ENCODE data around the gene IL1A.

IL1A gene

DNA sequence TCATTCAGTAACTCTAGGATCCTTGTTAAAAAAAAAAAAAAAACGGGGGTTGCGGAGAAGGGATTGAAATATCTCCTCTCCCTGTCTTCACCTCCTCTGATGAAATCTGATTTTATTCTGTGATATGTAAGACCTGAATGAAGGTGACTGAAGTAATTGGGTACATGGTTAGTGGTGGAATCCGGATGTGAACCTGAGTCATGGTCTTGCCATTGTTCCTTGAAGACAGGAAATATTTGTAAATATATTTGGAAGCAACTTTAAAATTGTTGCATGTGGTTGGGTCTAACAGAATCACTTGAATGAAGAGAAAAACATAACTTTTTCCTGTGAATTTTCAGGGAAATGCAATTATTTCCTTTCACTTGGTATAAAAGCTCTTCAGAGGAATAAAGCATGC lies 3.0 kb upstream of the IL1A start:
- TF ChIP-seq ZNF70 (CRISPR knock-in tag; IDR thresholded peaks at IDR 0.05), result no peak
- TF ChIP-seq ZNF565 (CRISPR knock-in tag; conservative IDR thresholded peaks at IDR 0.05; ENCODE audit: low read depth), result no peak
- TF ChIP-seq OSR1 (CRISPR knock-in tag; IDR thresholded peaks at IDR 0.05), result no peak
- no peak for TF ChIP-seq ZFP3 (CRISPR knock-in tag; IDR thresholded peaks at IDR 0.05)
- TF ChIP-seq, protein P1, sequence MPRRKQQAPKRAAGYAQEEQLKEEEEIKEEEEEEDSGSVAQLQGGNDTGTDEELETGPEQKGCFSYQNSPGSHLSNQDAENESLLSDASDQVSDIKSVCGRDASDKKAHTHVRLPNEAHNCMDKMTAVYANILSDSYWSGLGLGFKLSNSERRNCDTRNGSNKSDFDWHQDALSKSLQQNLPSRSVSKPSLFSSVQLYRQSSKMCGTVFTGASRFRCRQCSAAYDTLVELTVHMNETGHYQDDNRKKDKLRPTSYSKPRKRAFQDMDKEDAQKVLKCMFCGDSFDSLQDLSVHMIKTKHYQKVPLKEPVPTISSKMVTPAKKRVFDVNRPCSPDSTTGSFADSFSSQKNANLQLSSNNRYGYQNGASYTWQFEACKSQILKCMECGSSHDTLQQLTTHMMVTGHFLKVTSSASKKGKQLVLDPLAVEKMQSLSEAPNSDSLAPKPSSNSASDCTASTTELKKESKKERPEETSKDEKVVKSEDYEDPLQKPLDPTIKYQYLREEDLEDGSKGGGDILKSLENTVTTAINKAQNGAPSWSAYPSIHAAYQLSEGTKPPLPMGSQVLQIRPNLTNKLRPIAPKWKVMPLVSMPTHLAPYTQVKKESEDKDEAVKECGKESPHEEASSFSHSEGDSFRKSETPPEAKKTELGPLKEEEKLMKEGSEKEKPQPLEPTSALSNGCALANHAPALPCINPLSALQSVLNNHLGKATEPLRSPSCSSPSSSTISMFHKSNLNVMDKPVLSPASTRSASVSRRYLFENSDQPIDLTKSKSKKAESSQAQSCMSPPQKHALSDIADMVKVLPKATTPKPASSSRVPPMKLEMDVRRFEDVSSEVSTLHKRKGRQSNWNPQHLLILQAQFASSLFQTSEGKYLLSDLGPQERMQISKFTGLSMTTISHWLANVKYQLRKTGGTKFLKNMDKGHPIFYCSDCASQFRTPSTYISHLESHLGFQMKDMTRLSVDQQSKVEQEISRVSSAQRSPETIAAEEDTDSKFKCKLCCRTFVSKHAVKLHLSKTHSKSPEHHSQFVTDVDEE (CRISPR knock-in tag; IDR thresholded peaks at IDR 0.05), result no peak
- TF ChIP-seq, protein P2, sequence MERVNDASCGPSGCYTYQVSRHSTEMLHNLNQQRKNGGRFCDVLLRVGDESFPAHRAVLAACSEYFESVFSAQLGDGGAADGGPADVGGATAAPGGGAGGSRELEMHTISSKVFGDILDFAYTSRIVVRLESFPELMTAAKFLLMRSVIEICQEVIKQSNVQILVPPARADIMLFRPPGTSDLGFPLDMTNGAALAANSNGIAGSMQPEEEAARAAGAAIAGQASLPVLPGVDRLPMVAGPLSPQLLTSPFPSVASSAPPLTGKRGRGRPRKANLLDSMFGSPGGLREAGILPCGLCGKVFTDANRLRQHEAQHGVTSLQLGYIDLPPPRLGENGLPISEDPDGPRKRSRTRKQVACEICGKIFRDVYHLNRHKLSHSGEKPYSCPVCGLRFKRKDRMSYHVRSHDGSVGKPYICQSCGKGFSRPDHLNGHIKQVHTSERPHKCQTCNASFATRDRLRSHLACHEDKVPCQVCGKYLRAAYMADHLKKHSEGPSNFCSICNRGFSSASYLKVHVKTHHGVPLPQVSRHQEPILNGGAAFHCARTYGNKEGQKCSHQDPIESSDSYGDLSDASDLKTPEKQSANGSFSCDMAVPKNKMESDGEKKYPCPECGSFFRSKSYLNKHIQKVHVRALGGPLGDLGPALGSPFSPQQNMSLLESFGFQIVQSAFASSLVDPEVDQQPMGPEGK (CRISPR knock-in tag; IDR thresholded peaks at IDR 0.05; ENCODE audit: borderline replicate concordance), result no peak
- no peak for TF ChIP-seq ISL1 (CRISPR knock-in tag; IDR thresholded peaks at IDR 0.05)
- no peak for TF ChIP-seq PPARA (CRISPR knock-in tag; IDR thresholded peaks at IDR 0.05; ENCODE audit: borderline replicate concordance)
- no peak for TF ChIP-seq ARNTL (CRISPR knock-in tag; IDR thresholded peaks at IDR 0.05; ENCODE audit: borderline replicate concordance, low read depth)
- no peak for TF ChIP-seq CSDC2 (CRISPR knock-in tag; IDR thresholded peaks at IDR 0.05)
- TF ChIP-seq, protein P3, sequence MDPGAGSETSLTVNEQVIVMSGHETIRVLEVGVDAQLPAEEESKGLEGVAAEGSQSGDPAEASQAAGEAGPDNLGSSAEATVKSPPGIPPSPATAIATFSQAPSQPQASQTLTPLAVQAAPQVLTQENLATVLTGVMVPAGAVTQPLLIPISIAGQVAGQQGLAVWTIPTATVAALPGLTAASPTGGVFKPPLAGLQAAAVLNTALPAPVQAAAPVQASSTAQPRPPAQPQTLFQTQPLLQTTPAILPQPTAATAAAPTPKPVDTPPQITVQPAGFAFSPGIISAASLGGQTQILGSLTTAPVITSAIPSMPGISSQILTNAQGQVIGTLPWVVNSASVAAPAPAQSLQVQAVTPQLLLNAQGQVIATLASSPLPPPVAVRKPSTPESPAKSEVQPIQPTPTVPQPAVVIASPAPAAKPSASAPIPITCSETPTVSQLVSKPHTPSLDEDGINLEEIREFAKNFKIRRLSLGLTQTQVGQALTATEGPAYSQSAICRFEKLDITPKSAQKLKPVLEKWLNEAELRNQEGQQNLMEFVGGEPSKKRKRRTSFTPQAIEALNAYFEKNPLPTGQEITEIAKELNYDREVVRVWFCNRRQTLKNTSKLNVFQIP (CRISPR knock-in tag; IDR thresholded peaks at IDR 0.05; ENCODE audit: borderline replicate concordance, low read depth), result no peak
- TF ChIP-seq, protein P4, sequence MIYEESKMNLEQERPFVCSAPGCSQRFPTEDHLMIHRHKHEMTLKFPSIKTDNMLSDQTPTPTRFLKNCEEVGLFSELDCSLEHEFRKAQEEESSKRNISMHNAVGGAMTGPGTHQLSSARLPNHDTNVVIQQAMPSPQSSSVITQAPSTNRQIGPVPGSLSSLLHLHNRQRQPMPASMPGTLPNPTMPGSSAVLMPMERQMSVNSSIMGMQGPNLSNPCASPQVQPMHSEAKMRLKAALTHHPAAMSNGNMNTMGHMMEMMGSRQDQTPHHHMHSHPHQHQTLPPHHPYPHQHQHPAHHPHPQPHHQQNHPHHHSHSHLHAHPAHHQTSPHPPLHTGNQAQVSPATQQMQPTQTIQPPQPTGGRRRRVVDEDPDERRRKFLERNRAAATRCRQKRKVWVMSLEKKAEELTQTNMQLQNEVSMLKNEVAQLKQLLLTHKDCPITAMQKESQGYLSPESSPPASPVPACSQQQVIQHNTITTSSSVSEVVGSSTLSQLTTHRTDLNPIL (CRISPR knock-in tag; IDR thresholded peaks at IDR 0.05; ENCODE audit: low read depth), result no peak
- no peak for TF ChIP-seq RARB (CRISPR knock-in tag; IDR thresholded peaks at IDR 0.05)
- no peak for TF ChIP-seq SNAI2 (CRISPR knock-in tag; IDR thresholded peaks at IDR 0.05)
- no peak for TF ChIP-seq BACH2 (CRISPR knock-in tag; IDR thresholded peaks at IDR 0.05; ENCODE audit: borderline replicate concordance)
- TF ChIP-seq ESRRG (CRISPR knock-in tag; IDR thresholded peaks at IDR 0.05), result no peak
- TF ChIP-seq ZC3H10 (CRISPR knock-in tag; IDR thresholded peaks at IDR 0.05), result no peak
- no peak for TF ChIP-seq TCF4 (CRISPR knock-in tag; IDR thresholded peaks at IDR 0.05; ENCODE audit: borderline replicate concordance)
- TF ChIP-seq ZNF8 (CRISPR knock-in tag; IDR thresholded peaks at IDR 0.05), result no peak
- ATAC-seq, result no peak

DNA sequence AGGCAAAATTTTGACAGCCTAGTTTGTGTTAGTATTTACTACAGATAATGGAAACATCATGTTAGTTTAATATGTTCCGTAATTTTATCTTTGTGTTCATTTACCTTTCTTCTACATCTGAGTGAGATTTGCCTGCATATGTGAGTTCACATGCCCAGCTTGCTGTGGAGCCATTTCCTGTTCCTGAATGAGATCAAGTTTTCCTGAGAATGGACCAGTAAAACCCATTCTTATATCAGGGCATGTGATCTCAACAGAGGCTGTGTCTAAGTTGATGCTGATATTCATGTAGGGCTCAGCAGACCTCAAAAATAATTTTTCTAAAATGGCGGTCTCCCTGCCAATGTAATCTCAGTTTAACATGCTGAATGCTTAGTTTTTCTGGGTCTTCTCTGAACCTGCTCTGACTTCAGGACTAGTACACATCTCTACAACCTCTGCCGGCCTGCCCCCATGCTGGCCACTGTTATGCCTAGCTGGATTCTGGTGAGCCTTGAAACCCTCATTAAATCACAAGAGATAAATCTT lies 1.0 kb downstream of the IL1A start:
- no peak for ATAC-seq
- TF ChIP-seq ARNTL (CRISPR knock-in tag; IDR thresholded peaks at IDR 0.05; ENCODE audit: borderline replicate concordance, low read depth) (no peak), ISL1 (CRISPR knock-in tag; IDR thresholded peaks at IDR 0.05) (no peak), TCF4 (CRISPR knock-in tag; IDR thresholded peaks at IDR 0.05; ENCODE audit: borderline replicate concordance) (no peak), ZNF8 (CRISPR knock-in tag; IDR thresholded peaks at IDR 0.05) (no peak), CSDC2 (CRISPR knock-in tag; IDR thresholded peaks at IDR 0.05) (no peak), PPARA (CRISPR knock-in tag; IDR thresholded peaks at IDR 0.05; ENCODE audit: borderline replicate concordance) (no peak), ZNF565 (CRISPR knock-in tag; conservative IDR thresholded peaks at IDR 0.05; ENCODE audit: low read depth) (no peak), TOX (CRISPR knock-in tag; IDR thresholded peaks at IDR 0.05; ENCODE audit: borderline replicate concordance) (no peak), BACH2 (CRISPR knock-in tag; IDR thresholded peaks at IDR 0.05; ENCODE audit: borderline replicate concordance) (no peak), GLIS3 (CRISPR knock-in tag; IDR thresholded peaks at IDR 0.05) (no peak)

DNA sequence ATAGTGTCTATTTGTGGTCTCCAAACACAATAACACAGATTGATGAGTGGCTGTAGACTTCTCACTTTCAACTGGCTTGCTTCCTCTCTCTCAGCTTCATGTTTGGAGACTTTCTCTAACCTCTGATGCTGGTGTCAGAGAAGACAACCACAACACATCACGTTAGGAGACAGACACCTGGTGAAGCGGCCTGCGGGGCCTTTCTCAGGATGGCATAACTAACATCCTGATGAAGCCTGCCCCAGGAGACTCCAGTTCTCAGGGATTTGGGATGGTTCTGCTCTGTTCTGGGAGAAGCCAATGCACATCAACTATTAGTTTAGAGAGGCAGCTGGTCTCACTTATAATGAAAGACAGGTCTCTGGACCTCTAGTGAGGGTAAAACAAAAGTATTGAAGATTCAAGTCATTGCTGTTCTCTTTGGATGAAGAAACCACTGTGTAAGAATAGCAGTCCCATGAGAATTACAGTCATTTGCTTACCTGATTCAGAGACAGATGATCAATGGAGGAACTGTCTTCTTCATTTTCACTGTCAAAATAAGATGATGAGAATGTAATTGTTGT lies 2.0 kb downstream of the IL1A start:
- ATAC-seq, result no peak
- no peak for TF ChIP-seq PPARA (CRISPR knock-in tag; IDR thresholded peaks at IDR 0.05; ENCODE audit: borderline replicate concordance)
- TF ChIP-seq, protein P5, sequence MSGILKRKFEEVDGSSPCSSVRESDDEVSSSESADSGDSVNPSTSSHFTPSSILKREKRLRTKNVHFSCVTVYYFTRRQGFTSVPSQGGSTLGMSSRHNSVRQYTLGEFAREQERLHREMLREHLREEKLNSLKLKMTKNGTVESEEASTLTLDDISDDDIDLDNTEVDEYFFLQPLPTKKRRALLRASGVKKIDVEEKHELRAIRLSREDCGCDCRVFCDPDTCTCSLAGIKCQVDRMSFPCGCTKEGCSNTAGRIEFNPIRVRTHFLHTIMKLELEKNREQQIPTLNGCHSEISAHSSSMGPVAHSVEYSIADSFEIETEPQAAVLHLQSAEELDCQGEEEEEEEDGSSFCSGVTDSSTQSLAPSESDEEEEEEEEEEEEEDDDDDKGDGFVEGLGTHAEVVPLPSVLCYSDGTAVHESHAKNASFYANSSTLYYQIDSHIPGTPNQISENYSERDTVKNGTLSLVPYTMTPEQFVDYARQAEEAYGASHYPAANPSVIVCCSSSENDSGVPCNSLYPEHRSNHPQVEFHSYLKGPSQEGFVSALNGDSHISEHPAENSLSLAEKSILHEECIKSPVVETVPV (CRISPR knock-in tag; IDR thresholded peaks at IDR 0.05), result no peak
- TF ChIP-seq, protein P1 (CRISPR knock-in tag; IDR thresholded peaks at IDR 0.05), result no peak
- no peak for TF ChIP-seq ARNTL (CRISPR knock-in tag; IDR thresholded peaks at IDR 0.05; ENCODE audit: borderline replicate concordance, low read depth)
- TF ChIP-seq ZC3H10 (CRISPR knock-in tag; IDR thresholded peaks at IDR 0.05), result no peak
- TF ChIP-seq CSDC2 (CRISPR knock-in tag; IDR thresholded peaks at IDR 0.05), result no peak
- no peak for TF ChIP-seq ZNF565 (CRISPR knock-in tag; conservative IDR thresholded peaks at IDR 0.05; ENCODE audit: low read depth)
- no peak for TF ChIP-seq RARB (CRISPR knock-in tag; IDR thresholded peaks at IDR 0.05)
- no peak for TF ChIP-seq ZFP3 (CRISPR knock-in tag; IDR thresholded peaks at IDR 0.05)
- TF ChIP-seq ZNF8 (CRISPR knock-in tag; IDR thresholded peaks at IDR 0.05), result no peak
- TF ChIP-seq SNAI2 (CRISPR knock-in tag; IDR thresholded peaks at IDR 0.05), result no peak
- TF ChIP-seq TCF4 (CRISPR knock-in tag; IDR thresholded peaks at IDR 0.05; ENCODE audit: borderline replicate concordance), result no peak
